Endothelial cell of umbilical vein (primary cell): ENCODE measurements around the gene CELA3A. TPM values are rescaled to one million over a fixed set of nuclear protein-coding genes. Genes with fewer than 3 reads are reported as not detected.
A peak's percentile ranks its signal among the peaks of the same experiment; 100 is the strongest.

ENCODE experiments used
- BruUV-seq: library from RNA; stranded (reverse); fragments of 400-500 nt; replicated peaks from 2 replicates; lab custom pipeline; 2021; lab: Mats Ljungman, UMichigan
- CTCF ChIA-PET: fragments of 300-600, 350-600 bp; sonication (Branson Sonifier 250); formaldehyde crosslinking; loops from one replicate; lab custom pipeline; 2021; ENCODE audit warnings: antibody characterized with exemption, inconsistent platforms; lab: Charles Lee
- POLR2A ChIA-PET: fragments of 300-600, 350-600 bp; sonication (Branson Sonifier 250); formaldehyde crosslinking; loops from one replicate; lab custom pipeline; 2021; ENCODE audit warnings: antibody characterized with exemption, inconsistent platforms; lab: Charles Lee
- DNase-seq: peaks from one replicate; pipeline ENCODE4 v3.0.0-alpha.2; 2011; ENCODE audit warnings: low read depth, low spot score
- FAIRE-seq: peaks from 2 replicates; lab custom pipeline; 2011; peaks lifted over from hg19 to GRCh38; lab: Jason Lieb, UNC
- H2AFZ ChIP-seq: 2 replicates; pipeline ENCODE4 v1.6.0; 2012; ENCODE audit warnings: low read depth, low read length, control low read depth, inconsistent platforms
- H3K27ac ChIP-seq: 2 replicates; pipeline ENCODE4 v1.5.1; 2011; ENCODE audit warnings: low read depth, mild to moderate bottlenecking, control low read depth, low read length, moderate library complexity; ENCODE audit not compliant: insufficient read depth
- H3K27me3 ChIP-seq, 2 experiments: 2 replicates each; pipeline versions ENCODE4 v1.6.0 to v1.6.1; 2011; ENCODE audit warnings: low read length in 2 of 2, mixed read lengths in 1 of 2; ENCODE audit not compliant: control insufficient read depth in 2 of 2, insufficient read depth in 2 of 2
- H3K36me3 ChIP-seq, 2 experiments: 2 replicates in 1 of 2; 3 replicates in 1 of 2; pipeline ENCODE4 v1.5.1; 2011; ENCODE audit warnings: low read length in 2 of 2, mild to moderate bottlenecking in 1 of 2, moderate library complexity in 1 of 2; ENCODE audit not compliant: control insufficient read depth in 2 of 2, insufficient read depth in 2 of 2; ENCODE audit errors: extremely low read depth in 1 of 2
- H3K4me1 ChIP-seq: 3 replicates; pipeline ENCODE4 v1.5.1; 2011; ENCODE audit warnings: mild to moderate bottlenecking, low read length; ENCODE audit not compliant: control insufficient read depth, insufficient read depth; ENCODE audit errors: extremely low read depth
- H3K4me2 ChIP-seq: 2 replicates; pipeline ENCODE4 v1.6.1; 2011; ENCODE audit warnings: low read length, control low read depth, mixed read lengths; ENCODE audit not compliant: insufficient read depth
- H3K4me3 ChIP-seq, 3 experiments: fragments of 200-600 bp in 1 of 3; sonication (generic), shearing (Covaris generic) in 1 of 3; replicated peaks in 1 of 3; 2 replicates each; pipeline ENCODE4 v1.5.1; 2011 to 2016; ENCODE audit warnings: control low read depth in 3 of 3, low read length in 3 of 3, mild to moderate bottlenecking in 2 of 3, inconsistent platforms in 1 of 3, low read depth in 1 of 3, moderate library complexity in 1 of 3; ENCODE audit not compliant: insufficient read depth in 1 of 3
- H3K79me2 ChIP-seq: 2 replicates; pipeline ENCODE4 v1.6.0; 2012; ENCODE audit warnings: low read length, inconsistent platforms; ENCODE audit not compliant: control insufficient read depth, insufficient read depth
- H3K9ac ChIP-seq: replicated peaks from 2 replicates; pipeline ENCODE3; 2011; ENCODE audit warnings: low read length, control low read depth; ENCODE audit not compliant: insufficient read depth; ENCODE audit errors: extremely low read depth
- H3K9me1 ChIP-seq: replicated peaks from 3 replicates; pipeline ENCODE4 v1.6.0; 2011; ENCODE audit warnings: mild to moderate bottlenecking, low read length; ENCODE audit not compliant: control insufficient read depth, insufficient read depth; ENCODE audit errors: extremely low read depth
- H3K9me3 ChIP-seq: replicated peaks from 2 replicates; pipeline ENCODE4 v1.5.1; 2012; ENCODE audit warnings: low read length, inconsistent platforms; ENCODE audit not compliant: control insufficient read depth, insufficient read depth
- H4K20me1 ChIP-seq: replicated peaks from 2 replicates; pipeline ENCODE3; 2011; ENCODE audit warnings: mild to moderate bottlenecking, low read length; ENCODE audit not compliant: control insufficient read depth, insufficient read depth; ENCODE audit errors: extremely low read depth
- CTCF ChIP-seq, 2 donors: IDR thresholded peaks; 1 replicate in 1 of 2; 2 replicates in 1 of 2; pipeline ENCODE4 v1.5.1; 2011; ENCODE audit warnings: low read length in 2 of 2, mild to moderate bottlenecking in 2 of 2, moderate library complexity in 2 of 2, control low read depth in 1 of 2, inconsistent platforms in 1 of 2, low read depth in 1 of 2; ENCODE audit not compliant: insufficient read depth in 1 of 2; ENCODE audit errors: extremely low read depth in 1 of 2
- EZH2 ChIP-seq: IDR thresholded peaks from 2 replicates; pipeline ENCODE4 v1.6.1; 2012; ENCODE audit warnings: borderline replicate concordance, low read depth, mild to moderate bottlenecking, moderate library complexity, low read length, inconsistent platforms; ENCODE audit not compliant: severe bottlenecking
- FOS ChIP-seq: IDR thresholded peaks from 2 replicates; pipeline ENCODE4 v1.6.1; 2011; ENCODE audit warnings: mild to moderate bottlenecking, low read length, moderate library complexity, borderline replicate concordance; ENCODE audit not compliant: insufficient read depth
- GATA2 ChIP-seq: IDR thresholded peaks from 2 replicates; pipeline ENCODE4 v1.7.0; 2011; ENCODE audit warnings: low read depth, mild to moderate bottlenecking, moderate library complexity, mixed read lengths, low read length; ENCODE audit not compliant: insufficient read length, insufficient read depth
- MYC ChIP-seq: IDR thresholded peaks from one replicate; pipeline ENCODE4 v1.6.1; 2011; ENCODE audit warnings: mild to moderate bottlenecking, low read depth, low read length
- POLR2A ChIP-seq: IDR thresholded peaks from 2 replicates; pipeline ENCODE4 v1.6.1; 2012; ENCODE audit warnings: low read depth, mild to moderate bottlenecking, control low read depth, low read length
- POLR2AphosphoS5 ChIP-seq: IDR thresholded peaks from 2 replicates; pipeline ENCODE4 v1.6.1; 2012; ENCODE audit warnings: low read depth, mild to moderate bottlenecking, control low read depth, low read length, moderate library complexity; ENCODE audit not compliant: insufficient read depth
- dilution Hi-C: fragments of 300-500 bp; cut with MboI; formaldehyde crosslinking; loops from one replicate; pipeline ENCODE4 v1.15.0; 2019; ENCODE audit warnings: low sequenced_read_pairs; ENCODE audit not compliant: extremely low pct_ligation_motif_present
- intact Hi-C: fragments of 100-400 bp; cut with micrococcal nuclease; formaldehyde crosslinking; loops from one replicate; pipeline ENCODE4 v1.10.0; 2022
- polyA plus RNA-seq, 4 experiments: library from polyadenylated mRNA; depleted of rRNA in 3 of 4; stranded (reverse) in 3 of 4; unstranded in 1 of 4; fragments of >200 nt; gene quantifications; 2 replicates each; pipeline versions ENCODE4 v1.2.1 to v1.2.3, GENCODE V29; 2011 to 2012; ENCODE audit warnings: missing spikeins in 1 of 4
- total RNA-seq: library from RNA; stranded (reverse); gene quantifications from 2 replicates; pipeline ENCODE4 v1.2.3, GENCODE V29; 2021
- TF ChIP-seq, protein P1 (sequence below): IDR thresholded peaks from 2 replicates; pipeline ENCODE4 v1.6.1; 2011; ENCODE audit not compliant: insufficient read depth, insufficient read length

CELA3A gene
- total and polyA plus RNA-seq, 2 donors (not counting 3 experiments of a cell fraction or from before 2014, with no cell fraction given), result not detected

- DNase-seq (peak; percentile 47), FAIRE-seq (peak; percentile 69)
- H3K79me2 ChIP-seq, result no peaks in the 10 kb centered on the region
- ChIA-PET POLR2A (interaction anchor here (0.9 to 1.0 kb wide), 2 partner anchors 30 to 37 kb away, joined by 3 to 4 read pairs; no protein-coding TSS in a partner anchor), CTCF (interaction anchor here (1.1 to 11.3 kb wide), 6 partner anchors 10 to 454 kb away, joined by 3 to 95 read pairs (median 4); partner anchors contain the start of gene HSPG2)
- no peak overlapping the region for H3K4me2 ChIP-seq
- intact Hi-C loops, result no loop called here
- no peaks in the 10 kb centered on the region for H4K20me1 ChIP-seq
- no peak for TF ChIP-seq MYC
- no peak for TF ChIP-seq EZH2
- TF ChIP-seq, protein P1, sequence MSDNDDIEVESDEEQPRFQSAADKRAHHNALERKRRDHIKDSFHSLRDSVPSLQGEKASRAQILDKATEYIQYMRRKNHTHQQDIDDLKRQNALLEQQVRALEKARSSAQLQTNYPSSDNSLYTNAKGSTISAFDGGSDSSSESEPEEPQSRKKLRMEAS, result no peak
- TF ChIP-seq FOS, result no peak
- no peak for TF ChIP-seq GATA2
- no peak for TF ChIP-seq POLR2AphosphoS5
- no peak for TF ChIP-seq CTCF (IDR thresholded peaks at IDR 0.05; ENCODE audit: extremely low read depth in 1 of 2, insufficient read depth in 1 of 2, low read depth in 1 of 2, low read length in 2 of 2)
- TF ChIP-seq POLR2A, result no peak
- no peaks in the 10 kb centered on the region for H3K36me3 ChIP-seq
- peak overlapping the region; percentile 18 for H3K27ac ChIP-seq
- dilution Hi-C loops, result no loop called here
- no peaks in the 10 kb centered on the region for H3K27me3 ChIP-seq
- H3K9ac ChIP-seq, result no peak overlapping the region
- no peaks in the 10 kb centered on the region for H3K9me3 ChIP-seq
- no peak overlapping the region for H2AFZ ChIP-seq
- no peaks in the 10 kb centered on the region for H3K9me1 ChIP-seq
- no peak overlapping the region for H3K4me3 ChIP-seq
- BruUV-seq, result no TSS peak
- H3K4me1 ChIP-seq, result peaks cover 44% of the 10 kb centered on the region
Measured at GRCh38 chr1:21961799-21962198, 39.7 kb upstream of the CELA3A start.
